Muscle of arm (tissue), 12 donors: Measurements from ENCODE around the gene NRXN3. TPM values are rescaled to one million over a fixed set of nuclear protein-coding genes. Genes with fewer than 3 reads are reported as not detected.

Experiments
- DNase-seq: peaks from one replicate; pipeline ENCODE4 v3.0.0-alpha.2; 2013
- polyA plus RNA-seq, 12 donors: library from polyadenylated mRNA; unstranded; fragments of 120-200 nt; gene quantifications; one replicate each; pipeline ENCODE4 v1.2.1, GENCODE V29; 2013; ENCODE audit not compliant: insufficient read length in 12 of 12

The NRXN3 gene
- polyA plus RNA-seq, 12 donors: 0.43 to 8.4 (median 1.2) TPM; not detected in 2

DNA sequence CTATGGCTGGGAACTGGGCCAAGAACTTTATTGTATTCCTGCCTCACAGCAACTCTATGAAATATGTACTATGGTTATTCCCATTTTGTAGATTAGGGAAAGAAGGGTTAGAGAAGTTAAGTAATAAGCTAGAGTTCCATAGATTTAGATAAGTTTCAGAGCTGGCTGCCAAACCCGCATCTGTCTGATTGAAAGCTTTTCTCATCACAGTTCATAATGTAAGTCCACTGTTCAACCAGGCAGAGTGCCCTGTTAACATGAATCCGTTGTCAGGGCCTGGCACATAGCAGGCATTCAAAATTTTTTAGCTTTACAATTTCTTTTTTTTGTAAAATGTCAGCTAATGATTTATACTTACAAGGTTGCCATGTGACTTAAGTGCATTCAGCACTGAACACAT, 467.3 kb downstream of the NRXN3 start:
- no peak for DNase-seq

DNA sequence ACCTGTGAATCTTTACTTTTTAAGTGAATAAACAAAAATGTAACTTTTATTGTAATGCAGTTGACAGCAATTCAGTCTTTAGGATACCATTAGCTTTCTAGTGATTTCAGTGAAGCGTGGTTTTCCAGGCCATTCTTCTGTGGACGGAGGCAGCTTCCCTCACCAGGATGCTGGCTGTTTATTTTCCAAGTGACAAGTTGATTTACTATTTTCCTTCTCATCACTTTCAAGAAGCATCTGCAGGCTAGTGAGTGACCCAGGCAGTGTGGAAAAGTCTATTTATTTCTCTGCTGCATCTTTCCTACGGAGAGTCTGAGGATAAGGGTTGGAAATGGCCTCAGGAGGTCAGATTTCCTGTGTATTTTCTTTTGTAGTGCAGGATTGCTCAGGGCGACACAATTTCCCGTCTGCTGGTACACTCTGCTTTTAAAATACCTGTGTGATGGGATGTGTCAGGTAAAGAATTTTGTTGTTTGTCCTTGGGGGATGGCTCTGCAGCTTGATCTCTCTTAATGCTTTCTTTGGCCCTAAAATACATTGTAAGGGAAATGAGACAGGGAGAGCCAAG, 467.8 kb downstream of the NRXN3 start:
- no peak for DNase-seq

DNA sequence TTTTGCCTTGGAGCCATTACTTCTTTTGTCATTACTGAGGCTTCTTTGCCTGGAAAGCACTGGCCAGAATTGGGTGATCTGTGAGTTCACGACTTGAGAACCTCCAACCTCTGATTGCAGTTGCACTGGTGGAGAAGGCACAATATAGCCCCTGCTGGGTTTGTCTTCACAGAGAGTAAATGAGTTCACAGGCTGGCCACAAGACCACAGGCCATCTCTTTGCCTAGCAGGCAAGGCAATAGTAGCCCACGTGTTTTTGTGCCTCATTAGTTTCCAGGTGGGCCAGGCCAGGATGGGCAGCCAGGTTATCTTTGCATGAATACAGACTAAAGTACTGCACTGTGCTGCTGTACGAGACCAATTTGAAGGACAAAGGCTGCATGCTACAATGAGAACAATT, 468.8 kb downstream of the NRXN3 start:
- no peak for DNase-seq

DNA sequence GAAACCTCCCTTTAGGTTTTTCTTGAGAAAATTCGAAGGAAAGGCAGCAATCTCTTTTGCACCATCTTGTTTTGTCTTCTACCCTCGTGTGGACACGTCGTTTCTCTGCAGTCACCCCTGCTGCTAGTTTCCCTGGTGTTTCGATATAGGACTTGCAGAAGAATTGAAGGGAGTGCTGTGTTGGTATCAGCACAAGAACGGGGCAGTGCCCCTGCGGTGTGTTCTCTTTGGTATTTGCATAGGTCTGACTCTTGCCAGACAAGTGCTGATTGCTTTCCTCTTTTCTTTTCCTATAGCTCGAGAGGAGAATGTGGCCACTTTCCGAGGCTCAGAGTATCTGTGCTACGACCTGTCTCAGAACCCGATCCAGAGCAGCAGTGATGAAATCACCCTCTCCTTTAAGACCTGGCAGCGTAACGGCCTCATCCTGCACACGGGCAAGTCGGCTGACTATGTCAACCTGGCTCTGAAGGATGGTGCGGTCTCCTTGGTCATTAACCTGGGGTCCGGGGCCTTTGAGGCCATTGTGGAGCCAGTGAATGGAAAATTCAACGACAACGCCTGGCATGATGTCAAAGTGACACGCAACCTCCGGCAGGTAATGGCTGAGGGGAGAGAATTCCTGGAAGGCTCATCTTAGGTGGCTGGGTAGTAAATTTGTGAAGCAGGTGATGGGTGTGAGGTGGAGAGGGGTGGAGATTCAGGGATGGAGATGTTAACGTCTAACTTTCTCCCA, 474.8 kb downstream of the NRXN3 start:
- no peak for DNase-seq

DNA sequence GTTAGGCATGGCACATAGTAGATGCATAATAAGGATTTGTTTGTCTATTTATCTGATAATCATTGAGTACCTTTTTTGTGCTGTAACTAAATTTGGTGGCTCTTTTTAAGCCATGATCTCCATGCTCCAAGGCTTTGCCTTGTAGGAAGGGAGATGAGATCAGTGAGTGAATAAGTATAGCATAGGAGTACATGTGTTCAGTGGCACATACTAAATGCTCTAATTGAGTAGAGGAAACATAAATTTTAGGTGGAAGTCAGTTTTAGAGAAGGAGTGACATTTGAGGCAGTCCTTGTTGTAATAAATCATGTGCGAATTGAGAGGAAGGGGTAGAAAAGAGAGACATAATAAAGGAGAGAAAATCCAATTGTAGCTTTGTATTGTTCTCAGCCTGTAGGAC, 482.6 kb downstream of the NRXN3 start:
- no peak for DNase-seq

DNA sequence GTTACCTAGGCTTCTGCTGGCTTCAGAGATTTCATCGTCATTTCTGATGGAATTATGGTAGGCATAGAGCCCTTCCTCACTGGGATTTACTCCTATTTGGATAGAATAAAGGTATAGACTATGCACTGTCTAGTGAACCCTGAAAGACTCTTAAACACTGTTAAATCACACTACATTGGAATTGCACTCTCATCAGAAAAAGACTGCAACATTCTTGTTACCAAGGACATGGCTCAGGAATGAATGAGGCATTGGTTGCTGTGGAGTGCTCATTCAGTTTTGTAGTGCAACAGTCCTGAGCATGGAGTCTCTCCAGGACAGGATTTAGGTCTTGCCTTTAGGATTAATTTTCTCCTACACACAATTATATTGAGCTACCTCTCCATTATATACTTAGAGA, 483.0 kb downstream of the NRXN3 start:
- no peak for DNase-seq

DNA sequence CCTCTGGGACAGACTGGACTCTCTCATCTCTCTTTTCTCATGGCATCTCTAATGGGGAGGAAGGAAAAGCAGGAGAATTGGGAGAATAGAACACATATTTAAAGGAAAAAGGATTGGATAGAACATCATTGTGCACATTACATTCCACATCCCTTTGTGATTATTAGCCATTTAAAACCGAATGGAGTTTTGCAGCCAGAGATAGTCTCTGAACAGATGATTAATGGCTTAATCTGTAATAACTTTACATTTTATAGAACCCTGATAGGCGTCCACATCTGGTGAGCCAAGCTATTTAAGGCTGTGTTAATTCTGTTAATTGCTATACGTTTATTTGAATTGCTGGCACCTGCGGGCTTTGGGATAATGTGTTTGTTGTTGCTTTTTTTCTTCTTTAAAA, 487.3 kb downstream of the NRXN3 start:
- no peak for DNase-seq

DNA sequence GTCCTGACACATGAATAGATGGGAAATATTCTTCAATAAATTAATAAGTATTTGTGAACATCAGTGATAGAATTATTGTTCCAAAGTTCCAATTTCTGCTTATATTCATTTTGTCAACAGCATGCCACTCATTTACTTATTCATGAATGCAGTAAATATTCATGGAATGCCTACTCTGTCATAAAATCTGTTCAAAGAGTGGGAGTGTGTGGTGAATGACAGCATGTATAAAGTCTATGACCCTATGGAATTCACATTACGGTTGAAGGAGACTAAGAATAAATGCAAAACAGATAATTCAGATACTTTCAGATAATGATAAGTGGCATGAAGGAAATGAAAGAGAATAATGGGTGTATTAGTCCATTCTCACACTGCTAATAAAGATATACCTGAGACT, 494.7 kb downstream of the NRXN3 start:
- no peak for DNase-seq

DNA sequence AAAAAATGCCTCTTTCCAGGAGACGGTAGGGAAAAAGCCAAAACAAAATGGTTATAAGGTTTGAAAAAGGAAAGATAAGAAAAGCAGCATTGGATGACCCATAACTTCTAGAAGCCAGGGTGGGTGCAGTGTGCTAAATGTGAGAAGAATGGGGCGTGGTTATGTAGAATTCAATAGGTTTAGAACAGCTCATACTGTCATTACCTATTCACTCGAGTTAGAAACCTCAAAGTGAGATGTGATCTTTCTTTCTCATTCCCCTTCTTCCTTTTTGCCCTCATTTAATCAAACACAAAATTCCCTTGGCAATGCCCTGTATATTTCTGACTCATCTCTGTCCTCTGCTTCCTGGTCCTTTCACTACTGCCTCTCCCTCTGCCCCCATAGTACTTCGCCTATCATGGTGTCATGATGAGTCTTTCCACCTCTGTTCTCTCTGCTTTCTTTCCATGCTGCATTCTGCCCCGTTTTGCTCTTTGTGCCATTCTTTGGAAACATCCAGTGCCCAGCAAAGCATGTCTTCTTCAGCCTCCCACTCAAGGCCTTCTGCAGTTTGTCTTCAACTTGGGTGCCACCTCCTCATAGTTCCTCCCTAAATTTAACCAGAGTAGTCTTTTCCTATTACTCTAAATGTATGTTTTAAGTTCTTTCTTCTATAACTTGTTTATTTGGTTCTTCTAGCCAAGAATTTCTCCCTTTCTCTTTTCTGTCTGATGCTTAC, 496.3 kb downstream of the NRXN3 start:
- no peak for DNase-seq

DNA sequence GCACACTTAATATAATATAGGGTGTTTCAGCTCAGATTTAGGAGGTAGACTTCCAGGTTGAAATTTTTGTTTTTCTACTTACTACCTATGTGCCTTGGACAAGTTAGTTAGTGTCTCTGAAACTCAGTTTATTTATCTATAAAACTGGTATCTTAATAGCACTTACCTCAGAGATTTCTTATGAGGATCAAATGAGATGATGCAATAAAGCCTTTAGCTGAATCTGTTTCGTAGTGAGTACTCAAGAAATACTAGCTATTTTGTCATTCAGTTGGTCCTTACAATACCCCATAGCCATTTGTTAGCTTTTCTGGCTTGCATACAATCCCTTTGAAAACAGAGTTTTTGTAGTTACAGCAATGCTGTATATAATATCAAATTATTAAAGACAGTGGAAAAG, 497.0 kb downstream of the NRXN3 start:
- DNase-seq: no peak

DNA sequence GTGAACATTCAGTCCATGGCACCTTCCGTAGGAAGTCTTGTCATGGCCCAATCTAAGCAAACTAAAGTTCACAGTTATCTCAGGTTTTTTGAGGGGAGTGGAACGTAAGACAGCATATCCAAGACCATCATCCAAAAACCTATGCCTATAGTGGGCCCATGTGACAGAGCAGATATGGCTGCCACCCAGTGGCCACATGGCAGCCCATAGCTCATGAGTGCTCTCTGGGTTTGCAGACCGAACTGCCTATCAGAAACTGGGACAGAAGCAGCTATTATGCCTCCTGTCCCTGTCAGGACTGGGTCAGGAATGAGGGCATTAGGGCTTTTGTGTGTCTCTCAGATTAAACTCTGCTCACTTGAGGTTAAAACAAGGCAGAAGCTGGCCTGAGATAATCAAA, 503.7 kb downstream of the NRXN3 start:
- DNase-seq: no peak

DNA sequence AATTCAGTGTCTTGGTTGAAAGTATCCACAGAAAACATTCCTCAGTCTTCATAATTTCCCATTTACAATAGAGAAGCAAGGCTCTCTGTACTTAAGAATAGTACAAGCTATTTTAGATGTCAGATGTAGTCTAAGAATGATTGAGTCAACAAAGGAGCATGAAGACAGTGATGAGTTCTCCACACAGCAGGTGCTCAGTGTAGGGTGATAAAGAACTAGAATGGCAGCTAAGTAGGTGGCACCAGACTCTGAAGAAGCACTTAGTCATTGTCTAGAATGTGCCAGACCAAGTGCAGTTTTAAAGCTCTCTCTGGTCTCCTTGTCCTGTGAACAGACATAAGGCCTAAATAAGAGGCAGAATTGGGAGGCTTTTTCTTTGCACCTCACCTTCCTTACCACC, 504.6 kb downstream of the NRXN3 start:
- DNase-seq: no peak

DNA sequence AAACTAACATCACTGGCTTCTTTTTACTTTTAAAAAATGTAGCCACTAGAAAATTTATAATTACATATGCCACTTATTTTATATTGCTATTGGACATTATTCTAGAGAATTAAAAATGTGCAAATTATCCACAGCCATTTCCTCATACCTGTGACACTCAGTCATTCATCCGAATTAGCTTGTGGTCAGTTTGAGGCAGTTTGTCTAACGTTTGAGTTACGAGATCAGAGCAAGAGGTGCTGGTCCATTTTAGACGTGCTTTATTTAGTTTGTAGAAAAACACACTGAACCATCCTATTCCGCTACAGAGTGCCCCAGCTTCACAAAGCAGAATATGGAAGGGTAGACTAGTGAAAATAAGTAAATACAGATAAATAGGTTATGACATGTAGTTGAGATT, 513.0 kb downstream of the NRXN3 start:
- DNase-seq: no peak

DNA sequence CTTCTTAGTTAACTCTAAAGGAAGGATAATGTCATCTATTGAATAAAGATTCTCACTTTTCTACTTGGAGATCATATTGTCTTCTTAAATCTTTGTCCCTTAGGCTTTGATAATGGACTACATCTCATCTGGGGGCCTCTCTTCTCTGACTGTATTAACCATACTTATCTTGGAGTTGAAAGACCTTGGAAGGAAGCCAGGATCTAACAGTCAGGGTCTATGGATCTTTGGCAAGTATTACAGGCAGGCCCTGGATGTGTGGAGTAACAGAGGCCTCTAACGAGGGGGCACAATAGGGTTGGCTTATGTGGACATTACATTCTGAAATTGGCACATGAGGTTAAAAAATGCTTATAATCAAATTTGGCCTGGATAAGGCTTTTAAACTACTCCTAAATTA, 513.8 kb downstream of the NRXN3 start:
- no peak for DNase-seq

DNA sequence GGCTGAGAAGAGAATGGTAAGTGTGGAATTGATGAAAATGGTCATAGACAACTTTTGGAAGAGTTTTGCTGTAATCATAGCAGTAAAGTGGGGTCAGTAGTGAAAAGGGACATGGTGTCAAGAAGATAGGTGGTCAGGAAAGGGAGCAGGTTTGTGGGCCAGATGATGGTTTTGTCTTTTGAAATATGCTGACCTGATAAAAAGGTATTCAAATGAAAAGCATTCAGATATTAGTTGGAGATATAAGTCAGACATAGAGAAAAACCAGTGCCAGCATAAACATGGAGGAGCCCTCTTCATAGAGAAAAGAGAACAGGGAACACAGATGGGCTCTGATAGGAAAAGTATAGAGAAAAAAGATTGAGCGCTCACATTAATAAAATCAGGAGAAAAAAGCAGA, 518.3 kb downstream of the NRXN3 start:
- no peak for DNase-seq

DNA sequence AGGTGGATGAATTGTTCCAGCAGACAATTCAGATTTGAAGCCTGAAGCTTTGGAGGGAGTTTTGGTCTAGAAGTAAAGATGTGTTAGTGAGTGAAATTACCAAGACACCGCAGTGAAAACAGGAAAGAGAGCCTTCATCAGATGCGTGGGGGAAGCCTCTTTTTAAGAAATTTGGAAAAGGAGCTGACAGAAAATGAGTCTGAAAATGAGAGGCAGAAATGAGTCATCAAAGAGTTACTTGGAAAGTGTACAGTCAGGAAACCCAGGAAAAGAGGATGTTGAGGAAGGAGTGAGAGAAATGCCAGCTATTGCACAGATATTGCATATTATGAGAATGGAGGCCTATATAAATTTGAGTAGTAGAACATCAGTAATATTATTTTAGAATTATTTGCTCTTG, 520.7 kb downstream of the NRXN3 start:
- no peak for DNase-seq

DNA sequence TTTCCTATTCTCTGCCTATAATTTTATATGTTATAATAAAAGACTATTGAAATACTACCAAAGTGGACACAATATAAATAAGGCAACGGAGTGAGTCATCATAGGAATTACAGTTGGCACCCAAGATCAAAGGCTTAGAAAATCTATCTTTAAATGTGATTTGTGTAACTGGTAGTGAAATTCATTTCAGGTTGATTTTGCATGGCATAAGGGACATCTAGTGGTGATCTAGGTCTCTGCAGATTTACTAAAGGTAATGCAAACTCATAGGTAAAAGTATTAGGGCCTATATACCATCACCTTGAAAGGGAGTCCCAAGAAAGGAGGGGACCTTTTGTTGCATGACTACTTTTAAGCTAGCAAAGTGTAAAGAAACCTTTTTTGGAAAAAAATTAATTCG, 527.2 kb downstream of the NRXN3 start:
- DNase-seq: no peak

DNA sequence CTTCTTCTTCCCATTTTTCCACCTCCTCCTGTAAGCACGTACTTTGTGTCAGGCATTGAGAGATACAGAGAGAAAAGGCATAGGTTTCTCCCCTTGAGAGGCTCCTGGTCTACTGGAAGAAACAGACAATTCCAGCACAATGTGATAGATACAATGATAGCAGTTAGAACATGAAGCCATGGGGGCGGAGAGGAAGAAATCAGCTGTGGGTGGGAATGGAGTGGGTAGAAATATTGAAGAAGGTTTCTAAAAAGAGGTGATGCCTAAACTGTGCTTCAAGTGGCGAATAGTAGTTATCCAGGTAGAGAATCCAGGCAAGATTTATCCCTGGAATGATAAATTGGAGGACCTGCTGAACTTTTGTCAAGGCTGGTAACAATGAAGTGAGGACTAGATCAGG, 528.8 kb downstream of the NRXN3 start:
- DNase-seq: no peak

DNA sequence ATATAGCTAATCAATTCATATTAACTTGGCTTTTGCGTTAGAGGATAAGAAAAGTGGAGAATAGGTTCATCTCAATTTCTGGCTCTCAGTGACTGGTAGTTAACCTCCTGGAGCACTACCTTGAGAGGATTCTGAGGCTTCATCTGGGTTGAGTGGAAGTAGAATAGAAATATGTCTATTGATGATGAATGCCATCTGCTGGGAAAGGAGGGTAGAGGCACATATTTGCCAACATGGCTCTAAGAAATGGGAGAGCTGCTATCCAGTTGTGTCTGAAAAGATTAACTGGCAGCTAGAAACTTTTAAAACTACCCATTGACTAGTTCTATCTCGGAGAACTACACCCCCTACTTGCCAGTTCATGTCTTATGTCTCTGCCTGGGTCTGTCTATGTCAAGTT, 530.1 kb downstream of the NRXN3 start:
- no peak for DNase-seq

DNA sequence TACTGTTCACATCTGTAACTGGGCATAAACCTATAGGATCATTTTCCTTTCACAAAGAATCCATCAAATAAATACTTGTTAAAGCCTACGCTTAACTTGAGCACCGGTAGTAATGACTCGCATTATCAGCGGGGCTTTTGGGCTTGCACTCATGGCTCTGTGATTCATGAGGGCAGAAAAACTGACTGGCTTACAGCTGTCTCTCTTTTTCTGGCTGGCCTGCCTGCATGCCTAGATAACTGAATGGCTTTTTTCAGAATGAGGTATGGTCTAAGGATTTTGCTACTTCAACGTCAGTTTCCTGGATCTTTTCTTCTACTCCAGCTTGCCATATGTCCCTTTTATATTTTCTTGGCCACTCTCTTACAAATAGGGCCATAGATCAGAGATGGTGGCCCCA, 531.1 kb downstream of the NRXN3 start:
- no peak for DNase-seq

DNA sequence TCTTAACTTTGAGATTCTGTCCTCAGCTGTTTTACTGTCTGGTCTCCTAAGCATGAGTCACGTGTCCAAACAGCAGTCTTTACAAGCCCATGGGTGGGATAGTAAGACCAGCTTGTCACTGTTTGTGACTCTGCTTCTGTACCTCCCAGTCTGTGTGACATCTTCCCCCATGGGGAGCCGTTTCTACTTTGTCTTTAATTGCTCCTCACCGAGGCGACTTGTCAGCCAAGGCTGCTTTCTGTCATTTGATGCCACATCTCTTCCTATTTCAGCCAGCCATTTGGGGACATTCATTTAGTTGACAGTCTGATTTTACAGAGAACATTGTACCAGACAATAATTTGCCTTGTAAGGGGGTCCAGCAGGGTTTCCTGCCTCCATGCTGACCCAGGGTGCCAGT, 534.8 kb downstream of the NRXN3 start:
- DNase-seq: no peak

DNA sequence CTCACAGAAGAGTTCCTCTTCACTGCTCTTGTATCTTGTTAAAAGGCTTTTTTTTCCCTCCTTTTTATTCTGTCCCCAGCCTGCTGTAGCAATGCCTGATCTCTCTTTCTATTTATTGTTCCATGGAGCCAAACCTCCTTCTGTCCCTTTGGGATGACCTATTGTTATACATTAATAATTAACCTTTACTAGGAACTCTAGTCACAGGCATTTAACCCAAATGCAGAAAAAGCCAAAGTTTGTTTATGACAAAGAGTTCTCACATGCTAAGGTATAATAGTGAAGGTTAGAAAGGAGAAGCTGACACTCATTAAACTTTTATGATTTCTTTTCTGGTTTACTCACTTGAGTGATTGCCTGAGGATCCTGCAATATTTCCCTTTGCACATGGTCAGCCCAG, 535.8 kb downstream of the NRXN3 start:
- no peak for DNase-seq

DNA sequence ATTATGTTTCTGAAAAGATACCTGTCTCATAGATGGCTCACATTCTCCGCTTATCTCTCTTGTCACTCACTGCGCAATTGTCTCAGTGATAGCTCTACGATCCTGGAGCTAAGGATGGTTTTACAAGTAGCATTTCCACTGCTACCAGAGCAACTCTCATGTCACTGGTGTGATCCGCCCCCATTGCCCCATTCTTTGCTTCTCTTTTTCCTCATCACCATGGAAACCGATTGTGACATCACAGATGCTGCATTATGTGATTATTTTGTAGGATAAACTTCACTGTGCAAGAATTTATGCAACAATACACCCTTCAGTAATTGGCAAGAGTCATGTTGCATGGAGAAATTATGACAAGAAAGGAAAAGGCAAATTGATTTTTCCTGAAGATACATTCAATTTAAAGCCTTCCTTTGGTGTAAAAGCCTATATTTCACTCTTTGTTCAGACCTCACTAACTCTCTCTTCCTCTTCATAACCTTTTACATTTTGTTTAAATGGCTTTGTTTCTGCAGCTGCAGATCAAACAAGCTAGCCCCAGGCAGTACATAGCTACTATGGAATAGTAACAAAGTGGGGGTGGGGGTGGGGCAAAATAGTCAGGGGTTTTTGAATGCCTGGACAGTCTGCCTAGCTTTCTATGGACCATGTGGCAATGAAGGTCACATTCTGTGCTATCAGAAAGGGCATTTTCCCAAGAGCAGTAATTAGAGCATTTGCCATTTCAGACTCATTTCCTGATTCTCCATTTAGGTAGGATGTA, 539.8 kb downstream of the NRXN3 start:
- no peak for DNase-seq
